Choroid plexus epithelial cell (primary cell): Measurements from ENCODE around the gene SLC2A14.
"Not testable (repeated sequence)": the region's sequence is repeated elsewhere in the genome, so short reads cannot be mapped to it uniquely, and the experiment has no call there.

Experiments used
- DNase-seq: peaks from one replicate; pipeline ENCODE4 v3.0.0-alpha.2; 2010; ENCODE audit warnings: low read depth
- H3K4me3 ChIP-seq: 2 replicates; pipeline ENCODE4 v1.5.1; 2011; ENCODE audit warnings: low read depth, mild to moderate bottlenecking, control low read depth, low read length, moderate library complexity
- TF ChIP-seq, protein P1 (sequence below): conservative IDR thresholded peaks from 2 replicates; pipeline ENCODE4 v1.5.1; 2011; ENCODE audit warnings: low read depth, mild to moderate bottlenecking, control low read depth, inconsistent platforms, low read length, moderate library complexity

The SLC2A14 gene

DNA sequence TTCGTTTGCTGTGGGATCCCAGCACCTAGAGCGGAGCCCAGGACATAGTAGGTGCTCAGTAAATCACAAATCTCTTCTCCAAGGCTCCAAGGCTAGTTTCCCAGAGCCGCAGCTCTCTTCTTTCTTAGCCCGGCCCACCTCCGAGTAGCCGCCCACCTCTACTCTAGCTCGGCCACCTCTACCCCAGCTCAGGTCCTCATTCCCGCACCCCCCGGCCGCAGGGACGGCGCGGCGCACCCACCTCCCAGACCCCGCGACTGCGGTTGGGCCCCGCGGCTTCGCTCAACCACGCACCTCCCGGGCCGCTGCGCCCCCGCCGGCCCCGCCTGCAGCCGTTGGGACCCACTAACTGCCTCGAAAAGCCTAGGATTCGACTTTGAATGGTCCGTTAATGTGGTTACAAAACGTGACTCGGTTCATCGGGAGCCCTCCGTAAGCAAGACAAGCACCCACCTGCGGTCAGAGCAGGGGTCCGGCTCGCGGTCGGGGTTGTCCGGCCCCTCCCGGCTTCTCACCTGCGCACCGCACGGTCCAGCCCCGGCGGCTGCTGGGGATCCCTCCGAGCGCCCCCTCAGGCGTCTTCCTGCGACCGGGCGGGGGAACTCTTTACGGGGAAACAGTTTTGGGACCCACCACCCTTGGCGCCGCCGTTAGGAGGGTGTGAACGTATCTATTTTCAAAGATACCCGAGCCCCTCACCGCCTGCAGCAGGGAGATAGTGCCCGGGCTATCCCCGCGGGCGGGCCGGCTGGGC lies at the start of gene SLC2A14:
Gene SLC2A14 (minus strand): TSS at position 350 of the 754 bp plus-strand sequence. CDS start 3,035 bp downstream, outside the sequence.
- H3K4me3 ChIP-seq: peak within 1 kb of the TSS; percentile 53

DNA sequence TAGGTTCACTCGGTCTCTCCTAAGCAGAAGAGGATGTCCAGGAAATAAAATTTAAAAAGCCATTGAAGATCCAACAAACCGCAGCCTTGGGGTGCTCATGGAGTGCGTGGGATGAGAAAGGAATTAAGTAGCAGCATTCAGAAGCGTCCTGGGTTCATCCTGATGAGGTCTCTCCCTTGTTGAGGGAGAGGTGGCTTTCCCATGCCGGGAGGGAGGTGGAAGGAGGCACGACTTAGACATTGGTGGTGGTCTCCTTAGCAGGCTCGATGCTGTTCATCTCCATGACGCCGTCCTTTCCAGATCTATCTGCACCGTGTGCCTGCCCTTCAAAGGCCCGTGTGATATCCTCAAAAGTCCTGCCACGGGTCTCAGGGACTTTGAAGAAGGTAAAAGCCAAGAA lies 48.5 kb upstream of the SLC2A14 start:
- not testable (repeated sequence) for DNase-seq

More for the DNA sequence above, at the start of gene SLC2A14:
- TF ChIP-seq, protein P1, sequence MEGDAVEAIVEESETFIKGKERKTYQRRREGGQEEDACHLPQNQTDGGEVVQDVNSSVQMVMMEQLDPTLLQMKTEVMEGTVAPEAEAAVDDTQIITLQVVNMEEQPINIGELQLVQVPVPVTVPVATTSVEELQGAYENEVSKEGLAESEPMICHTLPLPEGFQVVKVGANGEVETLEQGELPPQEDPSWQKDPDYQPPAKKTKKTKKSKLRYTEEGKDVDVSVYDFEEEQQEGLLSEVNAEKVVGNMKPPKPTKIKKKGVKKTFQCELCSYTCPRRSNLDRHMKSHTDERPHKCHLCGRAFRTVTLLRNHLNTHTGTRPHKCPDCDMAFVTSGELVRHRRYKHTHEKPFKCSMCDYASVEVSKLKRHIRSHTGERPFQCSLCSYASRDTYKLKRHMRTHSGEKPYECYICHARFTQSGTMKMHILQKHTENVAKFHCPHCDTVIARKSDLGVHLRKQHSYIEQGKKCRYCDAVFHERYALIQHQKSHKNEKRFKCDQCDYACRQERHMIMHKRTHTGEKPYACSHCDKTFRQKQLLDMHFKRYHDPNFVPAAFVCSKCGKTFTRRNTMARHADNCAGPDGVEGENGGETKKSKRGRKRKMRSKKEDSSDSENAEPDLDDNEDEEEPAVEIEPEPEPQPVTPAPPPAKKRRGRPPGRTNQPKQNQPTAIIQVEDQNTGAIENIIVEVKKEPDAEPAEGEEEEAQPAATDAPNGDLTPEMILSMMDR: no peak
- no peak for DNase-seq

DNA sequence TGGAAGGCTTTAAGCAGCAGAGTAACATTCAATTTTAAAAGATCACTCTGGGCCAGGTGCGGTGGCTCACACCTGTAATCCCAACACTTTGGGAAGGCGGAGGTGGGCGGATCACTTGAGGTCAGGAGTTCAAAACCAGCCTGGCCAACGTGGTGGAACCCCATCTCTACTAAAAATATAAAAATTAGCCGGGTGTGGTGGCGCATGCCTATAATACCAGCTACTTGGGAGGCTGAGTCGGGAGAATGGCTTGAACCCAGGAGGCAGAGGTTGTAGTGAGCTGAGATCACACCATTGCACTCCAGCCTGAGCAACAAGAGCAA lies 45.5 kb upstream of the SLC2A14 start:
- DNase-seq, H3K4me3 ChIP-seq: not testable (repeated sequence)

More for the DNA sequence above, 48.5 kb upstream of the SLC2A14 start:
- H3K4me3 ChIP-seq: not testable (repeated sequence)

DNA sequence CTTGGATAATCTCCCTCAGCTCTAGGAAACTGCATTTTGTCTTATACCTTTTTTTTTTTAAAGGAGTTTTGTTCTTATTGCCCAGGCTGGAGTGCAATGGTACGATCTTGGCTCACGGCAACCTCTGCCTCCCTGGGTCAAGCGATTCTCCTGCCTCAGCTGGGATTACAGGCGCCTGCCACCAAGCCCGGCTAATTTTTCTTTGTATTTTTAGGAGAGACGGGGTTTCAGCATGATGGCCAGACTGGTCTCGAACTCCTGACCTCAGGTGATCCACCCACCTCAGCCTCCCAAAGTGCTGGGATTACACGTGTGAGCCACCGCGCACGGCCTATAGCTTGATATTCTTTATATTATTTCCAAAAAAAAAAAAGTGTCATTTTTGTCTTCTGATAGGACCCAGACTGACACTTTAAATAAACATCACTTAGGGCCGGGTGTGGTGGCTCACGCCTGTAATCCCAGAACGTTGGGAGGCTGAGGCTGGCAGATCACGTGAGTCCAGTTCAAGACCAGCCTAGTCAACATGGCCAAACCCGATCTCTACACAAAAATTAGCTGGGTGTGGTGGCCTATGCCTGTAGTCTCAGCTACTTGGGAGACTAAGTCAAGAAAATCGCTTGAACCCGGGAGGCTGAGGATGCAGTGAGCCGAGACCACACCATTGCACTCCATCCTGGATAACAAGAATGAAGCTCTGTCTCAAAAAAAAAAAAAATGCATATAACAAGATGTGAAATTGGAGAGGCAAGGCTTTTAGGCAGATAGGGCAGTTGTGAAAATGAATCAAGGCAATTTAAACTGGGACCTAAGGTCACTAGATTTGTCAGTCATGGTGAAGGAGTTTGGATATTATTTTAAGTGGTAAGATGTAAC lies 44.9 kb upstream of the SLC2A14 start:
- no peak for DNase-seq
- H3K4me3 ChIP-seq: no peak overlapping the region
- TF ChIP-seq, protein P1: no peak

DNA sequence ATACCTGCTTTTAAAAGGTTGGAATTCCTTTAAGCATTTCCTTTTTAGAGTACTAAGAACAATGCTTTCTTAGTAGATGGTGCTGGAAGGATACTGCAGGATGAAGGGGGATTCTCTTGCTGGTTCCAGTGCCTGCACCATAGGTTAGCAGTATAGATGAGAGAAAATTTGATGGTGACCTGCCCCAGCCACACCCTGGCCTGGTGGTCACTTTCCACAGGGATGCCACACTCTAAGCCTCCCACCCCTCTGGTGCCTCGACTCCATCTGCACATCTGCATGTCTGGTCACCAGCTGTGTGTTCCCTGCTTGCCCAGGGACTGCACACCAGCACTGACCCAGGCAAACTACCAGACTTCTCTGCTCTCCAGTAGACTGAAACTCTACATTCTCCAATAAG lies 44.2 kb upstream of the SLC2A14 start:
- H3K4me3 ChIP-seq: no peak overlapping the region
- no peak for DNase-seq
- TF ChIP-seq, protein P1: no peak

DNA sequence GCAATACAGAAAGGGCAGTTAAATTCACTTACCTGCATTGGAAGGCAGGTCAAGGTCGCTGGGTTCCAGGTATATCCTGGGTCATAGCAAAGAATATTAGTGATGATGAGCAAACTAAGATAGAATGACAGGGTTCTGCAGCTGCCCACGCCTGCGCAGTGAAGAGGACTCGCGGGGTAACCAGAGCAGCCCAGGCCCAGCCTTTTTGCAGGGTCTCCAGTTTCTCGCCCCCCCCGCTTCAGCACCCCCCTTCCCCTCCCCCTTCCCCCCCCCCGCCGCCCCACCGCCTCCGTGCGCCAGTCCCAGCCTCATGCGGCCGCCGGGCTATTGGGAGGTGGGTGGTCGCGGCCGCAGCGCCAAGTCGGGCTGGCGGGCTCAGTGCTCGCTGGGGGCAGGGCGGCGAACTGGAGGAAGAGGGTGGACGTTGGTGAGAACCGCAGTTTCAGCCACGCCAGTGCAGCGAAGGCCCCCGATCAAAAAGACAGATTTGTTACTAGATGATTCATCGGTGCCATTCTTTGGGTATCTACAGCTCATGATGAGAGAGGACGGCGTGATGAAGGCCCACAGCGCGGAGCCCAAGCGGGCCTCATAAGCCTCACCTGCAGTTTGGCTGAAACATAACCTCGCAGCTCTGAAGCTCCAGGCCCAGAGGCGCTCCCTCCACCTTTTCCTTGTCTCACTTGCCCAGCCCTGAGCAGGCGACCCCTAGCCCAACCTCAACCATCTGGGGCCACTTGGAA lies 43.1 kb upstream of the SLC2A14 start:
- H3K4me3 ChIP-seq: peak overlapping the region; percentile 28
- DNase-seq: no peak
- TF ChIP-seq, protein P1: no peak

DNA sequence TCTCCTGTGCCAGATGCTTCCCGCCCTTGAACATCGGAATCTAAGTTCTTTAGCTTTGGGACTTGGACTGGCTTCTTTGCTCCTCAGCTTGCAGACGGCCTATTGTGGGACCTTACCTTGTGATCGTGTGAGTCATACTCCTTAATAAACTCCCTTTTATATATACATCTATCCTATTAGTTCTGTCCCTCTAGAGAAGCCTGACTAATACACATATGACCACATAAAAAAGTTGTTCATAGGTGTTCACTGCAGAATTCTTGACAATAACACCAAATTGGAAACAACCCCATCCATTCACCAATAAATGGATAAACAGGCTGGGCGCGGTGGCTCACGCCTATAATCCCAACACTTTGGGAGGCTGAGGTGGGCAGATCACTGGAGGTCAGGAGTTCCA lies 37.4 kb upstream of the SLC2A14 start:
- H3K4me3 ChIP-seq: not testable (repeated sequence)
- peak; percentile 54 for DNase-seq

DNA sequence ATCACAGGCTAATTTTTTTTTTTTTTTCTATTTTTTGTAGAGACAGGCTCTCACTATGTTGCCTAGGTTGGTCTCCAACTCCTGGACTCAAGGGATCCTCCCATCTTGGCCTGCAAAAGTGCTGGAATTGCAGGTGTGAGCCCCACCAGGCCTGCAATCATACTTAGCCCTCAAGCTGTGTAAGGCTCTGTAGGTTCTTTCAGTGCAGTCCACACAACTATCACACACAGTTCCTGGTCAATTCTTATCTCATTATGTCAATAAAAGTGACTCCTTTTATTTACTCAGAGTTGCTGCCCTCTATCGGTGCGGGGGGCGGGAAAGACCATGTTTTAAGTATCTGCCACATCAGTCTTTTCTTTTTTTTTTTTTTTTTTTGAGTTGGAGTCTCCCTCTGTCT lies 34.3 kb upstream of the SLC2A14 start:
- peak; percentile 86 for DNase-seq
- TF ChIP-seq, protein P1: peak; percentile 78
- H3K4me3 ChIP-seq: no peak overlapping the region

DNA sequence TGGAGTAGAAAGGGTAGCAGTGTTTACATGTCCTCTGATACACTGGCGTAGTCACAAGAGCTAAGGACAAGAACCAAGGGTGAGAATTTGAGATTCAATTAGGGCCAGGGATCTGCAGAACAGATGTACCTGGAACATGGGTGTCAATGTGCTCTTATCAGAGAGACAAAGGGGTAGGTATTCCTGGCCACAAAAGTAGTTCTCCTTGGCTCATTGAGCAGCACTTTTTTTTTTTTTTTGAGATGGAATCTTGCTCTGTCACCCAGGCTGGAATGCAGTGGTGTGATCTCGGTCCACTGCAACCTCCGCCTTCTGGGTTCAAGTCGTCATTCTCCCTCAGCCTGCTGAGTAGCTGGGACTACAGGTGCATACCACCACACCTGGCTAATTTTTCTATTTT lies 33.6 kb upstream of the SLC2A14 start:
- not testable (repeated sequence) for H3K4me3 ChIP-seq, DNase-seq

DNA sequence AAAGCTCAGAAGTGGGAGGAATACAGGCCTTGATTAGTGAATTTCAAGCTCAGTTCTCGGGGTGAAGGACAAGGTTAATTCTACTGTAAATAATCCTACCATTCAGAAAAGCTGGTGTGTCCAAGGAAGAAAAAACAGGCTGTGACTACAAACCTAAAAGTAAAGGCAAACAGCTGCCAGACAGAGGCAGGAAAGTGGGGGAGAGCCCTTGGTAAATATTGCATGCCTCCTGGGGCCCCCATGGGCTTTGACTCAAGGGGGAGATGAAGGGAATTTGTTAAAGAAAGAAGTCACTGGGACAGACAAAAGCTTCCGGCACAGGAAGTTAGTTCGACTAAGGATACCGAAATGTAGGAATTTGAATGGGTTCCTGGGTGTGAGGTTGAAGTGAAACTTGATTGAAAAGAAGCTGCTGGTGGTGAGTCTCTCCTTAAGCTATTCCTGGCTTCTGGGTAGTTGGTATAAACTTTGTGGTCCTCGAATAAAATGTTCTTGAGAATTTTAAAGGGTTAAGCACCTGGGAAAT lies 32.9 kb upstream of the SLC2A14 start:
- not testable (repeated sequence) for H3K4me3 ChIP-seq, DNase-seq
